IMR-90 (cell line): Measurements from ENCODE around the gene TAC4. TPM values are rescaled to one million over a fixed set of nuclear protein-coding genes. Genes with fewer than 3 reads are reported as not detected.

ENCODE experiments used
- ATAC-seq: fragments of 200-7000 bp; cut with Tn5 transposase; 2 replicates; pipeline ENCODE4 v1.9.1; 2020; ENCODE audit warnings: low read depth, mild to moderate bottlenecking, moderate library complexity
- BruUV-seq: library from RNA; stranded (reverse); fragments of 400-500 nt; replicated peaks from 2 replicates; lab custom pipeline; 2021; lab: Mats Ljungman, UMichigan
- CTCF ChIA-PET: fragments of 300-600 bp; formaldehyde crosslinking; extraction: SDS; loops from one replicate; lab custom pipeline; 2021; ENCODE audit warnings: antibody characterized with exemption; lab: Yijun Ruan, JAX
- POLR2A ChIA-PET: fragments of 300-600 bp; sonication (Branson Sonifier 250); formaldehyde crosslinking; loops from one replicate; lab custom pipeline; 2022; ENCODE audit warnings: antibody characterized with exemption; ENCODE audit not compliant: unreplicated experiment; lab: Charles Lee
- DNase-seq: peaks from one replicate; pipeline ENCODE4 v3.0.0; 2013
- H2AFZ ChIP-seq: replicated peaks from 2 replicates; pipeline ENCODE3; 2013; ENCODE audit warnings: low read length, mild to moderate bottlenecking; ENCODE audit not compliant: poor library complexity
- H2AK5ac ChIP-seq: 2 replicates; pipeline ENCODE4 v1.6.1; 2013; ENCODE audit warnings: low read depth, low read length, inconsistent platforms
- H2AK9ac ChIP-seq: replicated peaks from 2 replicates; pipeline ENCODE3; 2013; ENCODE audit warnings: mild to moderate bottlenecking, low read depth, low read length, moderate library complexity; ENCODE audit not compliant: poor library complexity
- H2BK120ac ChIP-seq: 2 replicates; pipeline ENCODE4 v1.6.1; 2013; ENCODE audit warnings: low read depth, low read length, inconsistent platforms
- H2BK15ac ChIP-seq: 3 replicates; pipeline ENCODE4 v1.6.1; 2013; ENCODE audit warnings: low read depth, low read length, inconsistent platforms
- H2BK20ac ChIP-seq: 2 replicates; pipeline ENCODE4 v1.6.1; 2013; ENCODE audit warnings: low read depth, mild to moderate bottlenecking, inconsistent platforms, low read length, moderate library complexity
- H2BK5ac ChIP-seq: 2 replicates; pipeline ENCODE4 v1.6.1; 2013; ENCODE audit warnings: mild to moderate bottlenecking, low read depth, low read length, inconsistent platforms; ENCODE audit not compliant: poor library complexity, severe bottlenecking
- H3K14ac ChIP-seq: replicated peaks from 2 replicates; pipeline ENCODE4 v1.6.1; 2013; ENCODE audit warnings: low read depth, low read length, inconsistent platforms
- H3K18ac ChIP-seq: 2 replicates; pipeline ENCODE4 v1.6.1; 2013; ENCODE audit warnings: low read depth, low read length, control low read depth
- H3K23ac ChIP-seq: 2 replicates; pipeline ENCODE4 v1.6.1; 2013; ENCODE audit warnings: low read depth, low read length, inconsistent platforms
- H3K27ac ChIP-seq: 2 replicates; pipeline ENCODE4 v1.5.1; 2013; ENCODE audit warnings: mild to moderate bottlenecking, control low read depth, low read length; ENCODE audit not compliant: insufficient read depth
- H3K27me3 ChIP-seq: 2 replicates; pipeline ENCODE4 v1.6.1; 2013; ENCODE audit warnings: low read length; ENCODE audit not compliant: control insufficient read depth, insufficient read depth
- H3K36me3 ChIP-seq: 2 replicates; pipeline ENCODE4 v1.6.1; 2013; ENCODE audit warnings: low read length, mixed read lengths; ENCODE audit not compliant: control insufficient read depth, insufficient read depth
- H3K4ac ChIP-seq: 2 replicates; pipeline ENCODE4 v1.6.1; 2013; ENCODE audit warnings: low read depth, low read length, inconsistent platforms
- H3K4me1 ChIP-seq: 2 replicates; pipeline ENCODE4 v1.6.1; 2013; ENCODE audit warnings: low read length, mixed read lengths; ENCODE audit not compliant: control insufficient read depth, insufficient read depth
- H3K4me2 ChIP-seq: 2 replicates; pipeline ENCODE4 v1.6.1; 2013; ENCODE audit warnings: low read depth, mild to moderate bottlenecking, control low read depth, low read length, moderate library complexity
- H3K4me3 ChIP-seq: 2 replicates; pipeline ENCODE4 v1.5.1; 2013; ENCODE audit warnings: low read depth, mild to moderate bottlenecking, control low read depth, low read length, moderate library complexity; ENCODE audit not compliant: insufficient read depth
- H3K56ac ChIP-seq: 2 replicates; pipeline ENCODE4 v1.6.1; 2013; ENCODE audit warnings: low read length, inconsistent platforms; ENCODE audit not compliant: insufficient read depth; ENCODE audit errors: extremely low read depth
- H3K79me1 ChIP-seq, 2 experiments: 2 replicates each; pipeline ENCODE4 v1.6.1; 2013; ENCODE audit warnings: low read length in 2 of 2, inconsistent platforms in 1 of 2, low read depth in 1 of 2
- H3K9ac ChIP-seq: 2 replicates; pipeline ENCODE4 v1.6.1; 2013; ENCODE audit warnings: low read depth, low read length, control low read depth
- H3K9me1 ChIP-seq: 2 replicates; pipeline ENCODE4 v1.6.1; 2013; ENCODE audit warnings: low read length, inconsistent platforms; ENCODE audit not compliant: insufficient read depth
- H3K9me3 ChIP-seq: 2 replicates; pipeline ENCODE4 v1.6.1; 2013; ENCODE audit warnings: low read length; ENCODE audit not compliant: control insufficient read depth, insufficient read depth
- H4K20me1 ChIP-seq: 2 replicates; pipeline ENCODE4 v1.6.1; 2013; ENCODE audit warnings: low read length, inconsistent platforms; ENCODE audit not compliant: insufficient read depth
- H4K5ac ChIP-seq: 2 replicates; pipeline ENCODE4 v1.6.1; 2013; ENCODE audit warnings: mild to moderate bottlenecking, low read depth, low read length, control low read depth
- H4K8ac ChIP-seq, 2 experiments: 2 replicates each; pipeline ENCODE4 v1.6.1; 2013; ENCODE audit warnings: low read depth in 2 of 2, low read length in 2 of 2, control low read depth in 1 of 2, inconsistent platforms in 1 of 2
- H4K91ac ChIP-seq: 2 replicates; pipeline ENCODE4 v1.6.1; 2013; ENCODE audit warnings: low read depth, low read length, inconsistent platforms; ENCODE audit not compliant: insufficient read depth
- MAFK ChIP-seq: IDR thresholded peaks from 2 replicates; pipeline ENCODE4 v1.6.1; 2012; ENCODE audit warnings: low read depth, low read length, improper control_type of control experiment
- WGBS, 2 experiments: methylation state at CpG; one replicate each; pipeline versions ENCODE4 v1.1.5 to v1.1.7; 2013; ENCODE audit warnings: missing lambda C conversion rate in 2 of 2; ENCODE audit not compliant: insufficient read length in 1 of 2; ENCODE audit errors: extremely low coverage in 2 of 2; 5-methylcytosine and 5-hydroxymethylcytosine counted together
- dilution Hi-C: fragments of 300-500 bp; cut with HindIII; formaldehyde crosslinking; loops from one replicate; pipeline ENCODE4 v1.14.3; 2018; ENCODE audit warnings: low sequenced_read_pairs; ENCODE audit not compliant: unreplicated experiment
- in situ Hi-C: fragments of 300-500 bp; cut with MboI; formaldehyde crosslinking; loops from 3 replicates; pipeline ENCODE4 v1.14.3; 2019; ENCODE audit warnings: low sequenced_read_pairs, inconsistent platforms, mixed read lengths
- intact Hi-C: fragments of 100-400 bp; cut with micrococcal nuclease; formaldehyde crosslinking; loops from 2 replicates; pipeline ENCODE4 v1.10.0; 2022
- polyA plus RNA-seq, 3 experiments: library from polyadenylated mRNA; depleted of rRNA; stranded (reverse); fragments of >200 nt; gene quantifications; 2 replicates each; pipeline ENCODE4 v1.2.3, GENCODE V29; 2012; ENCODE audit warnings: low replicate concordance in 1 of 3
- total RNA-seq: library from RNA; depleted of rRNA; stranded (reverse); fragments of >200 nt; gene quantifications from 2 replicates; pipeline ENCODE4 v1.2.3, GENCODE V29; 2012
- TF ChIP-seq, protein P1 (sequence below): fragments of 150-350 bp; IDR thresholded peaks from 2 replicates; pipeline ENCODE4 v1.6.1; 2016; ENCODE audit warnings: low read depth, mild to moderate bottlenecking, low read length, moderate library complexity, borderline replicate concordance

Gene TAC4
- total and polyA plus RNA-seq, 2 of the 4 experiments (the other 2 are of a cell fraction) = not detected

- Histone ChIP-seq H3K23ac (no peak overlapping the region), H4K20me1 (peaks cover 7% of the 10 kb centered on the region; the same call in 1 of the 2 replicates), H2BK15ac (no peak overlapping the region), H2AK9ac (no peak overlapping the region), H3K18ac (no peak overlapping the region), H3K27me3 (no peaks in the 10 kb centered on the region), H3K4me2 (no peak overlapping the region; the same call in 1 of the 2 replicates), H3K36me3 (peaks cover 41% of the 10 kb centered on the region), H3K4me1 (peaks cover 7% of the 10 kb centered on the region), H2BK5ac (peak overlapping the region; percentile 39), H2BK20ac (no peak overlapping the region), H4K8ac (no peak overlapping the region), H2AK5ac (no peak overlapping the region), H3K4me3 (no peak overlapping the region), H3K9me1 (peaks cover 9% of the 10 kb centered on the region), H4K5ac (no peak overlapping the region; the same call in 1 of the 2 replicates), H3K56ac (no peak overlapping the region), H4K91ac (no peak overlapping the region), H3K4ac (no peak overlapping the region), H3K9me3 (no peaks in the 10 kb centered on the region), H3K27ac (no peak overlapping the region), H2AFZ (no peak overlapping the region), H2BK120ac (no peak overlapping the region), H3K79me1 (peaks cover 4 to 31% of the 10 kb centered on the region in 2 experiments; a peak in 3 of 4 replicates), H3K9ac (no peak overlapping the region), H3K14ac (0 out of 2 replicates have a peak overlapping the region, but pooled peaks have one; percentile 8)
- peak; percentile 80 for TF ChIP-seq MAFK
- TF ChIP-seq, protein P1, sequence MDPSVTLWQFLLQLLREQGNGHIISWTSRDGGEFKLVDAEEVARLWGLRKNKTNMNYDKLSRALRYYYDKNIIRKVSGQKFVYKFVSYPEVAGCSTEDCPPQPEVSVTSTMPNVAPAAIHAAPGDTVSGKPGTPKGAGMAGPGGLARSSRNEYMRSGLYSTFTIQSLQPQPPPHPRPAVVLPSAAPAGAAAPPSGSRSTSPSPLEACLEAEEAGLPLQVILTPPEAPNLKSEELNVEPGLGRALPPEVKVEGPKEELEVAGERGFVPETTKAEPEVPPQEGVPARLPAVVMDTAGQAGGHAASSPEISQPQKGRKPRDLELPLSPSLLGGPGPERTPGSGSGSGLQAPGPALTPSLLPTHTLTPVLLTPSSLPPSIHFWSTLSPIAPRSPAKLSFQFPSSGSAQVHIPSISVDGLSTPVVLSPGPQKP = no peak
- no TSS peak for BruUV-seq
- dilution Hi-C loops = no loop called here
- POLR2A ChIA-PET = no interaction called here
- in situ Hi-C loops = no loop called here
- ATAC-seq (peak; percentile 28), DNase-seq (peak; percentile 62)
- intact Hi-C loops = no loop called here
- WGBS, 2 experiments = no CpG with 5 or more reads among the region's 2 CpGs
- CTCF ChIA-PET = no interaction called here
These were observed 25.0 kb downstream of the TAC4 start for GRCh38 chr17:49822829-49823228.
